ENCODE results near the gene MED29. TPM values are rescaled to one million over a fixed set of nuclear protein-coding genes. Genes with fewer than 3 reads are reported as not detected.

MED29 gene
- total and polyA plus RNA-seq, 2 donors (not counting 1 experiment from before 2014, with no cell fraction given), result 23.0 to 28.9 TPM

GRCh38 chr19:39428283-39429112 is 37.3 kb downstream of the MED29 start:
- Histone ChIP-seq H3K27me3 (ENCODE audit: control insufficient read depth, insufficient read depth, low read length) (no peaks in the 10 kb centered on the region), H4K20me1 (ENCODE audit: control insufficient read depth, extremely low read depth, insufficient read depth, low read length) (no peaks in the 10 kb centered on the region), H3K9me3 (ENCODE audit: control insufficient read depth, insufficient read depth, low read depth, low read length) (no peaks in the 10 kb centered on the region), H3K36me3 (ENCODE audit: control insufficient read depth, insufficient read depth, low read length) (peaks cover 20% of the 10 kb centered on the region), H3K4me1 (ENCODE audit: control insufficient read depth, extremely low read depth, insufficient read depth, low read length) (peaks cover 12% of the 10 kb centered on the region), H3K27ac (ENCODE audit: insufficient read depth, low read length) (peak overlapping the region; percentile 94), H3K4me2 (ENCODE audit: extremely low read depth, insufficient read depth, low read length) (peak overlapping the region; percentile 40), H3K79me2 (ENCODE audit: control insufficient read depth, insufficient read depth, low read length) (peaks cover 6% of the 10 kb centered on the region), H2AFZ (ENCODE audit: low read length) (no peak overlapping the region), H3K4me3 (replicated peaks in 1 of 4; ENCODE audit: control extremely low read depth in 1 of 4, insufficient read depth in 1 of 4, low read depth in 3 of 4, low read length in 4 of 4) (peak overlapping the region in 1 of 4 experiments; percentile 27), H3K9ac (ENCODE audit: insufficient read depth, low read length) (peak overlapping the region; percentile 53)
- TF ChIP-seq, protein P1, sequence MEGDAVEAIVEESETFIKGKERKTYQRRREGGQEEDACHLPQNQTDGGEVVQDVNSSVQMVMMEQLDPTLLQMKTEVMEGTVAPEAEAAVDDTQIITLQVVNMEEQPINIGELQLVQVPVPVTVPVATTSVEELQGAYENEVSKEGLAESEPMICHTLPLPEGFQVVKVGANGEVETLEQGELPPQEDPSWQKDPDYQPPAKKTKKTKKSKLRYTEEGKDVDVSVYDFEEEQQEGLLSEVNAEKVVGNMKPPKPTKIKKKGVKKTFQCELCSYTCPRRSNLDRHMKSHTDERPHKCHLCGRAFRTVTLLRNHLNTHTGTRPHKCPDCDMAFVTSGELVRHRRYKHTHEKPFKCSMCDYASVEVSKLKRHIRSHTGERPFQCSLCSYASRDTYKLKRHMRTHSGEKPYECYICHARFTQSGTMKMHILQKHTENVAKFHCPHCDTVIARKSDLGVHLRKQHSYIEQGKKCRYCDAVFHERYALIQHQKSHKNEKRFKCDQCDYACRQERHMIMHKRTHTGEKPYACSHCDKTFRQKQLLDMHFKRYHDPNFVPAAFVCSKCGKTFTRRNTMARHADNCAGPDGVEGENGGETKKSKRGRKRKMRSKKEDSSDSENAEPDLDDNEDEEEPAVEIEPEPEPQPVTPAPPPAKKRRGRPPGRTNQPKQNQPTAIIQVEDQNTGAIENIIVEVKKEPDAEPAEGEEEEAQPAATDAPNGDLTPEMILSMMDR (conservative IDR thresholded peaks at IDR 0.05 in 1 of 2, IDR thresholded peaks at IDR 0.05 in 1 of 2; ENCODE audit: low read depth in 1 of 2, low read length in 2 of 2), result no peak
- TF ChIP-seq EZH2 (IDR thresholded peaks at IDR 0.05; ENCODE audit: low read length, missing control alignments), result no peak
- peak; percentile 95 for DNase-seq (ENCODE audit: low read depth in 2 of 2)

DNA sequence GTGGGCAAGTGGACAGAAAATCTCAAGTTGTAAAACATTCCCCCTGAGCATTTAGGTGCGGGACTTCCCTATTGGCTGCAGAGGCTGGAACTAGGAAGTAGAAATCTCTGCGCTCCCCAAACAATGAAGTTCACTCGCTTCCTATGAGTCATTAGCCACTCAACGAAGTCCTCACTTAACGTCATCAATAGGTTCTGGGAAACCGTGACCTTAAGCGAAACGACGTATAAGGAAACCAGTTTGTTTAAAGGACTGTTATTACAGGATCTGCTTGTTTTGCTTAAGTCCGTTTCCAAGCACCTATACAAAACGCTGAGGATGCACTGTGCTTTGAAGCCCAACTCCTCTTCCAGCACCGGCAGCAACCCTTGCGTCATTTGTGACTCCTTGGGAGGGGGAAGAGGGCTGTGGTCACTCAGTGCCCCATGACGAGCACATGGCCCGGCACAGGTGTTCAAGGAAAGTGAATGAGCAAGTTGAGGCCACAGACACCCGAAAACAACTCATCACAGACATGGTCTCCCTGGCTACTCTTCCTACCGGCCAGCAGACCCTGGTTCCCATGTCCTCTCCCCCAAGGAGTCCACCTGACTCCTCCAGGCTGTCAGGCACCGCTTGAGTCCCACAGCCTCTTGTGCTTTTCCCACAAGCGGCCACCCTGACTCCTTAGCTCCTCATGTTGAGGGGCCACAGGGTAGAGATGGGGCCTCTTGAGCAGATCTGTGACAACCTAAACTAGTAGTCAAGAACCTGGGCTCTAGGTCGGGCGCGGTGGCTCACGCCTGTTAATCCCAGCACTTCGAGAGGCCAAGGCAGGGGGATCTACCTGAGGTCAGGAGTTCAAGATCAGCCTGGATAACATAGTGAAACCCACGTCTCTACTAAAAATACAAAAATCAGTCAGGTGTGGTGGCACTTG is 39.8 kb downstream of the MED29 start:
- peak; percentile 99 to 100 for DNase-seq (ENCODE audit: low read depth in 2 of 2)
- H3K36me3 ChIP-seq (ENCODE audit: control insufficient read depth, insufficient read depth, low read length), result peaks cover 14% of the 10 kb centered on the region
- H3K9ac ChIP-seq (ENCODE audit: insufficient read depth, low read length), result no peak overlapping the region
- peaks cover 29% of the 10 kb centered on the region for H3K79me2 ChIP-seq (ENCODE audit: control insufficient read depth, insufficient read depth, low read length)
- no peaks in the 10 kb centered on the region for H4K20me1 ChIP-seq (ENCODE audit: control insufficient read depth, extremely low read depth, insufficient read depth, low read length)
- H3K27me3 ChIP-seq (ENCODE audit: control insufficient read depth, insufficient read depth, low read length), result no peaks in the 10 kb centered on the region
- H3K4me1 ChIP-seq (ENCODE audit: control insufficient read depth, extremely low read depth, insufficient read depth, low read length), result peaks cover 23% of the 10 kb centered on the region
- no peak for TF ChIP-seq EZH2 (IDR thresholded peaks at IDR 0.05; ENCODE audit: low read length, missing control alignments)
- H3K4me3 ChIP-seq (replicated peaks in 1 of 4; ENCODE audit: control extremely low read depth in 1 of 4, insufficient read depth in 1 of 4, low read depth in 3 of 4, low read length in 4 of 4), result no peak overlapping the region
- no peaks in the 10 kb centered on the region for H3K9me3 ChIP-seq (ENCODE audit: control insufficient read depth, insufficient read depth, low read depth, low read length)
- no peak overlapping the region for H3K4me2 ChIP-seq (ENCODE audit: extremely low read depth, insufficient read depth, low read length)
- peak overlapping the region; percentile 44 for H3K27ac ChIP-seq (ENCODE audit: insufficient read depth, low read length)
- H2AFZ ChIP-seq (ENCODE audit: low read length), result no peak overlapping the region

GRCh38 chr19:39432677-39433025 is 41.5 kb downstream of the MED29 start:
- H2AFZ ChIP-seq (ENCODE audit: low read length), result no peak overlapping the region
- H3K27me3 ChIP-seq (ENCODE audit: control insufficient read depth, insufficient read depth, low read length), result no peaks in the 10 kb centered on the region
- peak overlapping the region; percentile 4 for H3K27ac ChIP-seq (ENCODE audit: insufficient read depth, low read length)
- no peak overlapping the region for H3K4me3 ChIP-seq (replicated peaks in 1 of 4; ENCODE audit: control extremely low read depth in 1 of 4, insufficient read depth in 1 of 4, low read depth in 3 of 4, low read length in 4 of 4)
- H3K79me2 ChIP-seq (ENCODE audit: control insufficient read depth, insufficient read depth, low read length), result peaks cover 29% of the 10 kb centered on the region
- TF ChIP-seq, protein P1 (conservative IDR thresholded peaks at IDR 0.05 in 1 of 2, IDR thresholded peaks at IDR 0.05 in 1 of 2; ENCODE audit: low read depth in 1 of 2, low read length in 2 of 2), result no peak
- no peak for TF ChIP-seq EZH2 (IDR thresholded peaks at IDR 0.05; ENCODE audit: low read length, missing control alignments)
- H3K4me2 ChIP-seq (ENCODE audit: extremely low read depth, insufficient read depth, low read length), result no peak overlapping the region
- no peaks in the 10 kb centered on the region for H4K20me1 ChIP-seq (ENCODE audit: control insufficient read depth, extremely low read depth, insufficient read depth, low read length)
- H3K9ac ChIP-seq (ENCODE audit: insufficient read depth, low read length), result no peak overlapping the region
- H3K36me3 ChIP-seq (ENCODE audit: control insufficient read depth, insufficient read depth, low read length), result peaks cover 14% of the 10 kb centered on the region
- DNase-seq (ENCODE audit: low read depth in 2 of 2), result no peak
- peaks cover 24% of the 10 kb centered on the region for H3K4me1 ChIP-seq (ENCODE audit: control insufficient read depth, extremely low read depth, insufficient read depth, low read length)
- H3K9me3 ChIP-seq (ENCODE audit: control insufficient read depth, insufficient read depth, low read depth, low read length), result no peaks in the 10 kb centered on the region
